ENCODE data around the gene DUSP16. TPM values are rescaled to one million over a fixed set of nuclear protein-coding genes. Genes with fewer than 3 reads are reported as not detected.
A peak's percentile ranks its signal among the peaks of the same experiment; 100 is the strongest.

DUSP16 gene
- total RNA-seq, 4 donors from 2014 or later = 16.1 to 47.0 (median 40.0) TPM

- no peaks in the 10 kb centered on the region for H3K27me3 ChIP-seq
- 52 to 56% methylated on average over 2 of the region's 2 CpGs for WGBS, 2 donors (ENCODE audit: low coverage in 1 of 2)
- TF ChIP-seq EP300 (IDR thresholded peaks at IDR 0.05; ENCODE audit: low read depth) (no peak), CTCF (IDR thresholded peaks at IDR 0.05) (no peak), POLR2AphosphoS5 (IDR thresholded peaks at IDR 0.05) (no peak), POLR2A (IDR thresholded peaks at IDR 0.05) (no peak)
- no peaks in the 10 kb centered on the region for H3K36me3 ChIP-seq
- no peak for DNase-seq
- H3K4me1 ChIP-seq = peaks cover 8 to 74% (median 33%) of the 10 kb centered on the region in 4 donors
- no peak overlapping the region for H3K4me3 ChIP-seq
- in situ Hi-C loops (cut with MboI; ENCODE audit: low pct_ligation_motif_present in 1 of 4, low pct_unique_long_range_greater_than_20kb in 1 of 4, low sequenced_read_pairs in 3 of 4) (no loop called here), intact Hi-C loops (cut with DNase I; ENCODE audit: low total_unique reads) (no loop called here)
- H3K9me3 ChIP-seq = no peaks in the 10 kb centered on the region
- H3K27ac ChIP-seq = peak overlapping the region in 2 of 4 donors; percentile 4 to 18
Measured at GRCh38 chr12:12529783-12530421, 32.8 kb downstream of the DUSP16 start.

GRCh38 chr12:12528361-12529270 is 34.0 kb downstream of the DUSP16 start:
- Histone ChIP-seq H3K36me3 (no peaks in the 10 kb centered on the region), H3K9me3 (no peaks in the 10 kb centered on the region), H3K4me1 (peaks cover 8 to 66% (median 25%) of the 10 kb centered on the region in 4 donors), H3K27ac (peak overlapping the region in 2 of 4 donors; percentile 19 to 46), H3K27me3 (no peaks in the 10 kb centered on the region), H3K4me3 (no peak overlapping the region)
- in situ Hi-C loops (cut with MboI; ENCODE audit: low pct_ligation_motif_present in 1 of 4, low pct_unique_long_range_greater_than_20kb in 1 of 4, low sequenced_read_pairs in 3 of 4) (no loop called here), intact Hi-C loops (cut with DNase I; ENCODE audit: low total_unique reads) (no loop called here)
- DNase-seq = no peak
- TF ChIP-seq CTCF (IDR thresholded peaks at IDR 0.05) = no peak
- WGBS, 2 donors (ENCODE audit: low coverage in 1 of 2) = 38 to 46% methylated on average over 6 of the region's 6 CpGs

GRCh38 chr12:12527820-12528296 is 34.8 kb downstream of the DUSP16 start:
- Histone ChIP-seq H3K9me3 (no peaks in the 10 kb centered on the region), H3K36me3 (no peaks in the 10 kb centered on the region), H3K27ac (peak overlapping the region in 2 of 4 donors; percentile 19 to 46), H3K4me3 (no peak overlapping the region), H3K4me1 (peaks cover 5 to 66% (median 25%) of the 10 kb centered on the region in 4 donors), H3K27me3 (no peaks in the 10 kb centered on the region)
- intact Hi-C loops (cut with DNase I; ENCODE audit: low total_unique reads) (no loop called here), in situ Hi-C loops (cut with MboI; ENCODE audit: low pct_ligation_motif_present in 1 of 4, low pct_unique_long_range_greater_than_20kb in 1 of 4, low sequenced_read_pairs in 3 of 4) (no loop called here)
- no peak for TF ChIP-seq CTCF (IDR thresholded peaks at IDR 0.05)
- TF ChIP-seq POLR2AphosphoS5 (IDR thresholded peaks at IDR 0.05) = no peak
- no peak for TF ChIP-seq POLR2A (IDR thresholded peaks at IDR 0.05)
- no peak for TF ChIP-seq EP300 (IDR thresholded peaks at IDR 0.05; ENCODE audit: low read depth)
- 85 to 100% methylated on average over 1 to 5 of the region's 5 CpGs for WGBS, 2 donors (ENCODE audit: low coverage in 1 of 2)
- DNase-seq = no peak

- H3K9me3 ChIP-seq = no peaks in the 10 kb centered on the region
- intact Hi-C loops (cut with DNase I; ENCODE audit: low total_unique reads) = no loop called here
- TF ChIP-seq EP300 (IDR thresholded peaks at IDR 0.05; ENCODE audit: low read depth) (no peak), POLR2AphosphoS5 (IDR thresholded peaks at IDR 0.05) (no peak), POLR2A (IDR thresholded peaks at IDR 0.05) (no peak), CTCF (IDR thresholded peaks at IDR 0.05) (no peak)
- no peaks in the 10 kb centered on the region for H3K27me3 ChIP-seq
- in situ Hi-C loops (cut with MboI; ENCODE audit: low pct_ligation_motif_present in 1 of 4, low pct_unique_long_range_greater_than_20kb in 1 of 4, low sequenced_read_pairs in 3 of 4) = no loop called here
- no peak overlapping the region for H3K4me3 ChIP-seq
- no peak for DNase-seq
- no peak overlapping the region for H3K27ac ChIP-seq
- H3K4me1 ChIP-seq = peaks cover 5 to 73% (median 27%) of the 10 kb centered on the region in 4 donors
- H3K36me3 ChIP-seq = no peaks in the 10 kb centered on the region
Measured at GRCh38 chr12:12524128-12524527, 38.5 kb downstream of the DUSP16 start.

Data from transverse colon (tissue), 4 donors.